Activated CD8-positive, alpha-beta memory T cell treated with anti-CD3 and anti-CD28 coated beads for 4 hours (primary cell): Measurements from ENCODE around the gene CCDC12.

Experiments used
- DNase-seq, 2 donors: peaks; one replicate each; pipeline ENCODE4 v3.0.0-alpha.2; 2020; ENCODE audit warnings: low read depth in 2 of 2

The CCDC12 gene

DNA sequence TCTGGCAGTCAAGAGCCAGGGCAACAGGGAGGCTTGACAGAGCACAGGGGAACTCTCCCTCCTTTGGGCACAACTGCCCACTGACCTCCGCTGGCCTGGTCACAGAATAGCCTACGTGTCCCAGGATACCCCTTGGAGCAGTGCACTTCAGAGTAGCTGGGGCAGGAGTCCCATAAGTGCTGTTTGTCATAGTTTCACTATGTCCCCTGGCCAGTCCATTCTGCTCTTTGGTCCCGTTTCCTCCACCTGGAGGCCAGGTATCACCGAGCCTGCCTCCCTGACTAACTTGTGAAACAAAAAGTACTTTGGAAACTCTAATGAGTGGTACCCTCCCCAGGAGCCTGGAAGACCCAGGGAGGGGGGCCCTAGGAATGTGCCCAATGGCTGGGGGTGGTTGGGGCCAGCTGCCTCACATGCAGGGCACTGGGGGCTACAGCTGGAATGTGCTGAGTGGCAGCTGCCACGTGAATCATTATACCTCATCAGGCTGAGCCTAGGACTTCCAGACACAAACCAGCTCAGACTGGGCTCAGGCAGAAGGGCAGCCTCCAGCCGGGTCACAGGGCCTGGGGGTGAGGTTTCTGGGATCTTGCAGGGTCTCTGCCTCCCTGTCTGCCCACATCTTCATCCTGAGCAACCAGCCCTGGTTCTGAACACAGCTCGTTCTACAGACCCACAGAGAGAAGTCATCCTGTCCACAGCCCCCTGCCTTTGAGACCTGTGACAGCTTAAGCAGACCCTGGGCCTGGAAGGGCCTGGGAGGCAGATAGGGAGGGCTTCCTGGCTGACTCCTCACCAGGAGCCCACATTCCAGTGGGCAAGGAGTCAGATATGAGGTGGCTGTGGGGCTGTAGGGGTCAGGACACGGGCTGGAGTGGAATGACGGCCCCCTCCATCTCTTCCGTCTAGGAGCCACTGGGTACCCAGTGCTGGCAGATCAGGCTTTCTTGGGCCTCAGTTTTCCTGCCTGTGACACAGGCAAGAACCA, 99.9 kb downstream of the CCDC12 start:
- DNase-seq = no peak

GRCh38 chr3:46875560-46875959, 101.0 kb downstream of the CCDC12 start:
- DNase-seq = no peak

- DNase-seq = no peak
Measured at GRCh38 chr3:46874430-46874829, 102.1 kb downstream of the CCDC12 start.

DNA sequence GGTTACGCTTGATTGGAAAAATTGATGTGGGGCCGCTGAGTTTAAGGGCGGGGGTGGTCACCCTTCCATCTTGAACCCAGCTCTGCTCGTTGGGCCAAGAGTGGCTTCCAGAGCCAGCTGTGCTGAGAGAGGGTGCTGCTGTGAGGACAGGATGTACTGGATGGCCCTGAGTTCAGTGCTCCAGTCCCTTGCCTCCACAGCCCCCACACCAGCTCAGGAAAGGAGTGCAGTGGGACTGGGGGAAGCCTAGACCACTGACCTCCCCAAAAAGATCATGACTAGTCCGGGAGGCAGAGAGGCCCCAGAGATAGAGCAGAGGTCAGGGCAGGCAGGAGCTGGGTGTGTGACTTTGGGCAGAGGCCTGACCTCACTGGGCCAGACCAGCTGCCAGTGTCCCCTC, 103.0 kb downstream of the CCDC12 start:
- DNase-seq = no peak
